Right lobe of liver (tissue), 6 donors: ENCODE results near the gene GALNT14. TPM values are rescaled to one million over a fixed set of nuclear protein-coding genes. Genes with fewer than 3 reads are reported as not detected.

ENCODE experiments used
- ATAC-seq, 4 donors: fragments of 200-7000 bp; cut with Tn5 transposase; one replicate each; pipeline ENCODE4 v1.9.1; 2020; ENCODE audit warnings: mild to moderate bottlenecking in 4 of 4, moderate library complexity in 4 of 4
- DNase-seq, 3 donors: peaks; one replicate each; pipeline ENCODE4 v3.0.0-alpha.2; 2020
- H3K27ac ChIP-seq, 3 donors: fragments of 200-600 bp; one replicate each; pipeline ENCODE4 v1.8.0; 2022
- H3K27me3 ChIP-seq, 2 donors: fragments of 200-600 bp; one replicate each; pipeline ENCODE4 v1.8.0; 2022
- H3K36me3 ChIP-seq, 4 donors: fragments of 200-600 bp; sonication (generic) in 1 of 4; one replicate each; pipeline versions ENCODE4 v1.5.1 to v1.8.0; 2017 to 2022; ENCODE audit warnings: control low read depth in 1 of 4
- H3K4me1 ChIP-seq, 4 donors: fragments of 200-600 bp; sonication (generic) in 1 of 4; one replicate each; pipeline versions ENCODE4 v1.5.1 to v1.8.0; 2017 to 2022; ENCODE audit warnings: control low read depth in 1 of 4
- H3K4me3 ChIP-seq, 3 donors: fragments of 200-600 bp; one replicate each; pipeline ENCODE4 v1.8.0; 2022
- H3K9me3 ChIP-seq, 4 donors: fragments of 200-600 bp; sonication (generic) in 1 of 4; one replicate each; pipeline versions ENCODE4 v1.5.1 to v1.8.0; 2017 to 2022; ENCODE audit warnings: control low read depth in 1 of 4
- CTCF ChIP-seq, 4 donors: fragments of 200-600 bp in 3 of 4; fragments of 450-650 bp in 1 of 4; IDR thresholded peaks; one replicate each; pipeline versions ENCODE4 v1.5.1 to v1.8.0; 2016 to 2022; ENCODE audit warnings: antibody characterized with exemption in 4 of 4, mild to moderate bottlenecking in 2 of 4
- POLR2A ChIP-seq: fragments of 450-650 bp; IDR thresholded peaks from one replicate; pipeline ENCODE4 v1.6.1; 2017; ENCODE audit warnings: antibody characterized with exemption, mild to moderate bottlenecking
- WGBS: methylation state at CpG from one replicate; pipeline ENCODE4 v1.1.6; 2018; ENCODE audit warnings: low coverage, low lambda C conversion rate; ENCODE audit not compliant: insufficient coverage; ENCODE audit errors: missing lambda C conversion rate; 5-methylcytosine and 5-hydroxymethylcytosine counted together
- intact Hi-C, 2 donors: fragments of 100-400 bp; cut with DNase I; formaldehyde crosslinking; loops; one replicate each; pipeline versions ENCODE4 v1.11.2 to v1.14.1; 2022
- total RNA-seq, 6 experiments: library from RNA; depleted of rRNA in 2 of 6; stranded (reverse); fragments of >200 nt in 2 of 6; fragmentation: NEBNext Ultra II Directional in 3 of 6; extraction: Animal tissue kit (Norgen Biotek cat#: 25700) in 3 of 6; gene quantifications; one replicate each; pipeline versions ENCODE4 v1.1.0 to v1.2.4, GENCODE V29; 2016 to 2023
- donor health status: DM: no; HTN: yes; CAD: no.
- donor health status: DM: no; HTN: no; CAD: no.
- donor health status: DM: no; HTN: no; CAD: no.
- donor health status: DM: no; HTN: yes; CAD: no.
- donor health status: DM: no; HTN: yes; CAD: no.

Gene GALNT14
- total RNA-seq, 6 experiments from 2014 or later, result 0.37 to 2.8 (median 1.0) TPM

GRCh38 chr2:31131871-31132270 lies 6.4 kb downstream of the GALNT14 start:
- no peak overlapping the region for H3K27ac ChIP-seq
- WGBS, result 33% methylated on average over 2 of the region's 4 CpGs
- ATAC-seq (no peak), DNase-seq (no peak)
- H3K36me3 ChIP-seq, result no peaks in the 10 kb centered on the region
- H3K4me3 ChIP-seq, result no peak overlapping the region
- H3K27me3 ChIP-seq, result peaks cover 3 to 7% of the 10 kb centered on the region in 2 donors
- intact Hi-C loops, result no loop called here
- H3K9me3 ChIP-seq, result no peaks in the 10 kb centered on the region
- TF ChIP-seq CTCF (IDR thresholded peaks at IDR 0.05), result no peak
- TF ChIP-seq POLR2A, result no peak
- no peaks in the 10 kb centered on the region for H3K4me1 ChIP-seq

- ATAC-seq (no peak), DNase-seq (no peak)
- Histone ChIP-seq H3K36me3 (no peaks in the 10 kb centered on the region), H3K4me3 (no peak overlapping the region), H3K27ac (no peak overlapping the region), H3K9me3 (no peaks in the 10 kb centered on the region), H3K27me3 (no peaks in the 10 kb centered on the region), H3K4me1 (no peaks in the 10 kb centered on the region)
- 42% methylated on average over 6 of the region's 6 CpGs for WGBS
- intact Hi-C loops, result no loop called here
- TF ChIP-seq CTCF (IDR thresholded peaks at IDR 0.05) (no peak), POLR2A (no peak)
Observed at GRCh38 chr2:31129375-31130171, 8.7 kb downstream of the GALNT14 start.

GRCh38 chr2:31127931-31128330 lies 10.3 kb downstream of the GALNT14 start:
- Histone ChIP-seq H3K36me3 (no peaks in the 10 kb centered on the region), H3K27ac (no peak overlapping the region), H3K27me3 (no peaks in the 10 kb centered on the region), H3K4me1 (no peaks in the 10 kb centered on the region), H3K4me3 (no peak overlapping the region), H3K9me3 (no peaks in the 10 kb centered on the region)
- DNase-seq, result no peak
- no peak for ATAC-seq
- TF ChIP-seq POLR2A, result no peak
- no peak for TF ChIP-seq CTCF (IDR thresholded peaks at IDR 0.05)
- 54% methylated on average over 3 of the region's 3 CpGs for WGBS
- intact Hi-C loops, result no loop called here

- Histone ChIP-seq H3K27ac (no peak overlapping the region), H3K4me1 (no peaks in the 10 kb centered on the region), H3K36me3 (no peaks in the 10 kb centered on the region), H3K9me3 (no peaks in the 10 kb centered on the region), H3K4me3 (no peak overlapping the region), H3K27me3 (no peaks in the 10 kb centered on the region)
- intact Hi-C loops, result no loop called here
- DNase-seq (no peak), ATAC-seq (no peak)
- WGBS, result 43% methylated on average over 4 of the region's 6 CpGs
- TF ChIP-seq CTCF (IDR thresholded peaks at IDR 0.05) (no peak), POLR2A (no peak)
Observed at GRCh38 chr2:31125918-31126695, 12.1 kb downstream of the GALNT14 start.
